ENCODE data around the gene IPO5.
A peak's percentile ranks its signal among the peaks of the same experiment; 100 is the strongest.

DNA sequence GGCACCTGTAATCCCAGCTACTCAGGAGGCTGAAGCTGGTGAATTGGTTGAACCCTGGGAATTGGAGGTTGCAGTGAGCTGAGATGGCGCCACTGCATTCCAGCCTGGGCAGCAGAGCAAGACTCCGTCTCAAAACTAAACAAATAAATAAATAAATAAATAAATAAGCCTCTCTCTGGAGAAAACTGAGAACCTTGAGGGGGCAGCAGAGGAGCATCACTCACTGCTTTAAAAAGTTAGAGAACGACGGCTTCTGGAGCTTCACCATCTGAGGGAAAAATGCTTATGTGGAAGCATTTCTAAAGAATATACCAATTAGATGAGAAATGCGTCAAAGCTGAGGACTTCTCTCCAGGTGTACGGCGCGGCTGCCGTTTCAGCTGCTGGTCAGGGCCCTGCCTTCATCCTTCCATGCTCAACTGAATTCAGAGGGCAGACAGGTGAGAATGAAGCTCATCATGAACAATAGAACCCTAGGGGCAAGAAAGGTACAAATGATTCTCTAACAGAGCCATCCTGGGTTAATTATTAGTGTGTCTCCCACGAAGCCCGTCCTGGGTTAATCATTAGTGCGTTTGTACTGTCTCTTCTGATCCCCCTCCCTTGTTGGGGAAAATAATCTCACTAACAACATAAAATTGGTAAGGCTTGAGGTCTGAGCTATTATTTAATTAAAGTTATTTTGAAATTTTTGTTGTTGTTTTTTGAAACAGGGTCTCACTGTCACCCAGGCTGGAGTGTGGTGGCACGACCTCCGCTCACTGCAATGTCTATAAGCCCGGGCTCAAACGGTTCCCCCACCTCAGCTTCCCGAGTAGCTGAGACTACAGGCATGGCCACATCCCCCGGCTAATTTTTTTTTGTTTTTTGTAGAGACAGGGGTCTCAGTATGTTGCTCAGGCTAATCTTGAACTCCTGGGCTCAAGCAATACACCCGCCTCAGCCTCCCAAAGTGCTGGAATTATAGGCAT lies 80.1 kb downstream of the IPO5 start:
- TF ChIP-seq, protein P1, sequence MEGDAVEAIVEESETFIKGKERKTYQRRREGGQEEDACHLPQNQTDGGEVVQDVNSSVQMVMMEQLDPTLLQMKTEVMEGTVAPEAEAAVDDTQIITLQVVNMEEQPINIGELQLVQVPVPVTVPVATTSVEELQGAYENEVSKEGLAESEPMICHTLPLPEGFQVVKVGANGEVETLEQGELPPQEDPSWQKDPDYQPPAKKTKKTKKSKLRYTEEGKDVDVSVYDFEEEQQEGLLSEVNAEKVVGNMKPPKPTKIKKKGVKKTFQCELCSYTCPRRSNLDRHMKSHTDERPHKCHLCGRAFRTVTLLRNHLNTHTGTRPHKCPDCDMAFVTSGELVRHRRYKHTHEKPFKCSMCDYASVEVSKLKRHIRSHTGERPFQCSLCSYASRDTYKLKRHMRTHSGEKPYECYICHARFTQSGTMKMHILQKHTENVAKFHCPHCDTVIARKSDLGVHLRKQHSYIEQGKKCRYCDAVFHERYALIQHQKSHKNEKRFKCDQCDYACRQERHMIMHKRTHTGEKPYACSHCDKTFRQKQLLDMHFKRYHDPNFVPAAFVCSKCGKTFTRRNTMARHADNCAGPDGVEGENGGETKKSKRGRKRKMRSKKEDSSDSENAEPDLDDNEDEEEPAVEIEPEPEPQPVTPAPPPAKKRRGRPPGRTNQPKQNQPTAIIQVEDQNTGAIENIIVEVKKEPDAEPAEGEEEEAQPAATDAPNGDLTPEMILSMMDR (IDR thresholded peaks at IDR 0.05): peak; percentile 53
- TF ChIP-seq EZH2 (IDR thresholded peaks at IDR 0.05): no peak

Data from neural progenitor cell (in vitro differentiated cells).